Upper lobe of left lung (tissue), 6 donors: ENCODE measurements around the gene PTX3. TPM values are rescaled to one million over a fixed set of nuclear protein-coding genes. Genes with fewer than 3 reads are reported as not detected.

ENCODE experiments used
- ATAC-seq, 2 donors: fragments of 200-7000 bp; cut with Tn5 transposase; one replicate each; pipeline ENCODE4 v1.9.1; 2022; ENCODE audit warnings: mild to moderate bottlenecking in 2 of 2, moderate library complexity in 2 of 2; ENCODE audit not compliant: low FRiP score in 2 of 2
- DNase-seq, 2 donors: peaks; one replicate each; pipeline ENCODE4 v3.0.0-alpha.2; 2019 to 2020
- H3K27ac ChIP-seq, 4 donors: fragments of 200-600 bp; sonication (generic); one replicate each; pipeline ENCODE4 v1.5.1; 2016 to 2019
- H3K27me3 ChIP-seq, 4 donors: fragments of 200-600 bp; sonication (generic); one replicate each; pipeline ENCODE4 v1.5.1; 2017 to 2019
- H3K36me3 ChIP-seq, 4 donors: fragments of 200-600 bp; sonication (generic); one replicate each; pipeline ENCODE4 v1.5.1; 2016 to 2019
- H3K4me1 ChIP-seq, 4 donors: fragments of 200-600 bp; sonication (generic); one replicate each; pipeline ENCODE4 v1.5.1; 2018 to 2019
- H3K4me3 ChIP-seq, 4 donors: fragments of 200-600 bp; sonication (generic); one replicate each; pipeline ENCODE4 v1.5.1; 2017 to 2019; ENCODE audit warnings: mild to moderate bottlenecking in 2 of 4, moderate library complexity in 1 of 4
- H3K9me3 ChIP-seq, 4 donors: fragments of 200-600 bp; sonication (generic); one replicate each; pipeline ENCODE4 v1.5.1; 2018 to 2019
- CTCF ChIP-seq, 6 experiments: fragments of 450-650 bp in 4 of 6; fragments of 200-600 bp in 2 of 6; sonication (generic) in 2 of 6; IDR thresholded peaks; one replicate each; pipeline ENCODE4 v1.5.1; 2016 to 2019; ENCODE audit warnings: antibody characterized with exemption in 6 of 6
- EP300 ChIP-seq, 4 donors: sonication (generic); formaldehyde crosslinking; IDR thresholded peaks; one replicate each; pipeline ENCODE4 v1.5.1; 2017; ENCODE audit warnings: antibody characterized with exemption in 4 of 4, control low read depth in 2 of 4
- POLR2A ChIP-seq, 4 donors: fragments of 450-650 bp; IDR thresholded peaks; one replicate each; pipeline ENCODE4 v1.5.1; 2016 to 2017; ENCODE audit warnings: antibody characterized with exemption in 4 of 4, mild to moderate bottlenecking in 2 of 4
- POLR2AphosphoS5 ChIP-seq, 2 donors: sonication (generic); formaldehyde crosslinking; IDR thresholded peaks; one replicate each; pipeline ENCODE4 v1.5.1; 2017; ENCODE audit warnings: antibody characterized with exemption in 2 of 2
- WGBS, 2 donors: methylation state at CpG; one replicate each; pipeline ENCODE4 v1.1.5; 2017 to 2018; 5-methylcytosine and 5-hydroxymethylcytosine counted together
- total RNA-seq, 6 donors: library from RNA; depleted of rRNA in 4 of 6; stranded (reverse); fragments of >200 nt in 4 of 6; gene quantifications; one replicate each; pipeline versions ENCODE4 v1.1.0 to v1.2.1, GENCODE V29; 2016 to 2021
- donor health status: DM: no; HTN: no; CAD: no; lungs with moderate emphysema.
- donor health status: DM: no; HTN: yes; CAD: no; lungs with severe emphysema.

The PTX3 gene
- total RNA-seq, 6 donors from 2014 or later, result 2.7 to 20.1 (median 9.4) TPM

DNA sequence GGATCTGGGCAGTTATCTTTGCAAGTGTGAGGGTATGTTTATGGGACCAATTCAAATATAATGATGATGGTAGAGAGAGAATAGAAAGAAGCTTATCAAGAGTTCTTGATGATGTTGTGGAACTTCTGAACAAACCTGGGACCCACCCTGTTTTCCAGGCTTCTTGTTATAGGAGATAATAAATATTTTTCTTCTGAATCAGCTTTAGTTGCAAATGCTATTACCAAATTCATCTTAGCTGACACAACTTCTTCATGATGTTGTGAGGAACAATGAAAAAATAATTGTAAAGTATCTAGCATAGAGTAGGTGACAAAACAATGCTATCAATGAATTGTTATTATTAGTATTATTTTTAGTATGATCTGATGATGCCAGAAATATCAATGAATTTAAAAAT is 43.5 kb upstream of the PTX3 start:
- Histone ChIP-seq H3K36me3 (no peaks in the 10 kb centered on the region), H3K4me1 (no peaks in the 10 kb centered on the region), H3K27ac (no peak overlapping the region), H3K4me3 (no peak overlapping the region), H3K27me3 (no peaks in the 10 kb centered on the region), H3K9me3 (no peaks in the 10 kb centered on the region)
- DNase-seq (no peak), ATAC-seq (no peak)
- TF ChIP-seq POLR2A (IDR thresholded peaks at IDR 0.05), result no peak
- TF ChIP-seq EP300 (IDR thresholded peaks at IDR 0.05), result no peak

- H3K9me3 ChIP-seq, result no peaks in the 10 kb centered on the region
- H3K27ac ChIP-seq, result no peak overlapping the region
- DNase-seq, result no peak
- no peak overlapping the region for H3K4me3 ChIP-seq
- H3K4me1 ChIP-seq, result no peaks in the 10 kb centered on the region
- TF ChIP-seq POLR2AphosphoS5 (IDR thresholded peaks at IDR 0.05) (no peak), POLR2A (IDR thresholded peaks at IDR 0.05) (no peak)
- no peaks in the 10 kb centered on the region for H3K36me3 ChIP-seq
- H3K27me3 ChIP-seq, result no peaks in the 10 kb centered on the region
- no peak for ATAC-seq
- WGBS, 2 donors, result 86 to 91% methylated on average over 1 of the region's 1 CpG
These were observed 42.2 kb upstream of the PTX3 start for GRCh38 chr3:157394411-157394810.

DNA sequence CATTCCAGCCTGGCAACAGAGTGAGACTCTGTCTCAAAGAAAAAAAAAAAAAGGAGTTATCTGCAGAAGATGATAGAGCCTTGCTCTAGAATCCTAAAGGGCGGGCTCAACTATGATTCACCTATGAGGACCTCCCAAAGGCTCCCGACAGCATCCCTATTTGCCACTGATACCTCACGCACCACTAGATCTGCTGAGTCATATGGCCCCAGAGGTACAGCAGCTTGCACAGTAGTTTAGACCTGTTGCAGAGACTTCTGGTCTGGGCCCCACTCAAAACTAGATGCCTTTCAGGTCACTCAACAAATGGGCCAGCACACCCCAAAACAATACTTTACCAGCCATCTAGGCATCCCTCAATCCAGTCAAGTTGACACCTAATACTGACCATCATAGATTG is 38.1 kb upstream of the PTX3 start:
- no peak overlapping the region for H3K27ac ChIP-seq
- no peaks in the 10 kb centered on the region for H3K27me3 ChIP-seq
- H3K36me3 ChIP-seq, result no peaks in the 10 kb centered on the region
- no peak for ATAC-seq
- no peak overlapping the region for H3K4me3 ChIP-seq
- no peaks in the 10 kb centered on the region for H3K4me1 ChIP-seq
- no peak for DNase-seq
- 88 to 100% methylated on average over 3 of the region's 3 CpGs for WGBS, 2 donors
- H3K9me3 ChIP-seq, result no peaks in the 10 kb centered on the region
- no peak for TF ChIP-seq CTCF (IDR thresholded peaks at IDR 0.05)
- no peak for TF ChIP-seq EP300 (IDR thresholded peaks at IDR 0.05)
- TF ChIP-seq POLR2AphosphoS5 (IDR thresholded peaks at IDR 0.05), result no peak
- no peak for TF ChIP-seq POLR2A (IDR thresholded peaks at IDR 0.05)

DNA sequence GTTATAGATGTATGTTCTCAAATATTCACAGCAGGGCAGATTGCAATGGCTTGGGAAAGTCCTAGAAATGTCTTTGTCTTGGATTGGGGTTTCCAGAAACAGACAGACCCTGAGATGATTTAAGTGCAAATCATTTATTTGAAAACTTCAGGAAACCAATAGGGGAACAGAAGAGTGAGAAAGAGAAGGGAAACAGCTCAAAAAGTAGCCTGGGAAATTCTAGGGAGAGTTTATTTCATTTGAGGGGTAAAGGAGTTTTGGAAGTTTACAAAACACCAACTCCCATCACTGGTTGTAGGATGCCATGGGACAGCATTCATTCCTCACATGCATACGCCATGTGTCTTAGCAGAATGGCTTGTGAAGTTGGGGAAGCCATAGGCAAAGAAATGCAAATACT is 32.3 kb upstream of the PTX3 start:
- no peak for TF ChIP-seq POLR2A (IDR thresholded peaks at IDR 0.05)
- no peak for TF ChIP-seq EP300 (IDR thresholded peaks at IDR 0.05)
- TF ChIP-seq POLR2AphosphoS5 (IDR thresholded peaks at IDR 0.05), result no peak
- TF ChIP-seq CTCF (IDR thresholded peaks at IDR 0.05), result no peak
- DNase-seq, result no peak

GRCh38 chr3:157405457-157405856 is 31.2 kb upstream of the PTX3 start:
- no peaks in the 10 kb centered on the region for H3K27me3 ChIP-seq
- H3K4me3 ChIP-seq, result no peak overlapping the region
- no peaks in the 10 kb centered on the region for H3K36me3 ChIP-seq
- H3K4me1 ChIP-seq, result peaks cover 0 to 4% (median 0%) of the 10 kb centered on the region in 4 donors
- 62 to 70% methylated on average over 2 of the region's 2 CpGs for WGBS, 2 donors
- no peaks in the 10 kb centered on the region for H3K9me3 ChIP-seq
- no peak for TF ChIP-seq EP300 (IDR thresholded peaks at IDR 0.05)
- TF ChIP-seq POLR2A (IDR thresholded peaks at IDR 0.05), result no peak
- TF ChIP-seq CTCF (IDR thresholded peaks at IDR 0.05), result no peak
- TF ChIP-seq POLR2AphosphoS5 (IDR thresholded peaks at IDR 0.05), result no peak
- H3K27ac ChIP-seq, result no peak overlapping the region
- DNase-seq (no peak), ATAC-seq (no peak)

More for the DNA sequence above, 32.3 kb upstream of the PTX3 start:
- H3K27me3 ChIP-seq, result no peaks in the 10 kb centered on the region
- no peak overlapping the region for H3K27ac ChIP-seq
- WGBS, 2 donors, result 0 to 92% methylated on average over 1 of the region's 1 CpG
- H3K36me3 ChIP-seq, result no peaks in the 10 kb centered on the region
- H3K4me3 ChIP-seq, result no peak overlapping the region
- H3K9me3 ChIP-seq, result no peaks in the 10 kb centered on the region
- peaks cover 0 to 1% (median 0%) of the 10 kb centered on the region in 4 donors for H3K4me1 ChIP-seq
- no peak for ATAC-seq

GRCh38 chr3:157406394-157406793 is 30.3 kb upstream of the PTX3 start:
- no peaks in the 10 kb centered on the region for H3K27me3 ChIP-seq
- H3K4me3 ChIP-seq, result no peak overlapping the region
- 66 to 79% methylated on average over 5 of the region's 5 CpGs for whole genome bisulfite sequencing, 2 donors
- H3K27ac ChIP-seq, result no peak overlapping the region
- H3K9me3 ChIP-seq, result no peaks in the 10 kb centered on the region
- ATAC-seq (no peak), DNase-seq (no peak)
- H3K36me3 ChIP-seq, result no peaks in the 10 kb centered on the region
- peaks cover 0 to 4% (median 0%) of the 10 kb centered on the region in 4 donors for H3K4me1 ChIP-seq
- TF ChIP-seq POLR2A (IDR thresholded peaks at IDR 0.05) (no peak), CTCF (IDR thresholded peaks at IDR 0.05) (no peak), POLR2AphosphoS5 (IDR thresholded peaks at IDR 0.05) (no peak), EP300 (IDR thresholded peaks at IDR 0.05) (no peak)
